ENCODE measurements around the gene DCANP1. TPM values are rescaled to one million over a fixed set of nuclear protein-coding genes. Genes with fewer than 3 reads are reported as not detected.
A peak's percentile ranks its signal among the peaks of the same experiment; 100 is the strongest.

Gene DCANP1
- total RNA-seq, 1 experiment from 2014 or later = not detected

- POLR2A ChIA-PET = interaction anchor here (1.2 to 1.9 kb wide), 3 partner anchors 22 to 97 kb away, joined by 3 to 8 read pairs (median 4); no protein-coding TSS in a partner anchor
These were observed 10.4 kb upstream of the DCANP1 start for GRCh38 chr5:135457424-135458071.

More at GRCh38 chr5:135457424-135458071, 10.4 kb upstream of the DCANP1 start:
- Histone ChIP-seq H3K9me3 (ENCODE audit: control insufficient read depth in 1 of 2, insufficient read depth in 1 of 2, low read depth in 1 of 2, low read length in 2 of 2) (no peaks in the 10 kb centered on the region), H3K27ac (ENCODE audit: low read depth, low read length) (no peak overlapping the region), H3K9me2 (ENCODE audit: insufficient read depth) (no peaks in the 10 kb centered on the region; the same call in 1 of the 2 replicates), H3K27me3 (ENCODE audit: insufficient read depth, low read length) (no peaks in the 10 kb centered on the region), H3K4me1 (ENCODE audit: control insufficient read depth in 1 of 2, insufficient read depth in 2 of 2, low read length in 2 of 2) (peaks cover 10 to 38% of the 10 kb centered on the region in 2 experiments), H2AFZ (ENCODE audit: low read depth, low read length, poor library complexity, severe bottlenecking) (peak overlapping the region; percentile 63), H3K9ac (ENCODE audit: low read length) (no peak overlapping the region), H3K36me3 (ENCODE audit: control insufficient read depth in 1 of 2, insufficient read depth in 2 of 2, low read length in 2 of 2) (no peaks in the 10 kb centered on the region), H3K4me2 (ENCODE audit: low read length) (peak overlapping the region; percentile 27; the same call in 1 of the 2 replicates), H3K79me2 (ENCODE audit: insufficient read depth, low read length) (no peaks in the 10 kb centered on the region), H3K4me3 (replicated peaks in 1 of 2; ENCODE audit: low read depth in 1 of 2, low read length in 2 of 2) (no peak overlapping the region), H4K20me1 (ENCODE audit: insufficient read depth) (no peaks in the 10 kb centered on the region)
- ChIA-PET CTCF (interaction anchor here (0.6 to 14.2 kb wide), 21 partner anchors 8 to 551 kb away, joined by 3 to 476 read pairs (median 5); partner anchors contain the start of genes DCANP1 and SLC25A48), RAD21 (ENCODE audit: low non-redundant PET in 1 of 2, low total read pairs in 2 of 2, uncharacterized antibody in 2 of 2, unreplicated experiment in 2 of 2) (interaction anchor here (0.9 to 1.9 kb wide), 2 partner anchors 93 to 94 kb away, joined by 3 to 5 read pairs; no protein-coding TSS in a partner anchor)
- peak; percentile 89 to 97 (median 95) for TF ChIP-seq CTCF (IDR thresholded peaks at IDR 0.05 in 2 of 3, conservative IDR thresholded peaks at IDR 0.05 in 1 of 3; ENCODE audit: borderline replicate concordance in 1 of 3, insufficient read depth in 1 of 3, low read depth in 2 of 3, low read length in 2 of 3)
- TF ChIP-seq FOSL1 (IDR thresholded peaks at IDR 0.05; ENCODE audit: low read depth) = no peak
- no peak for TF ChIP-seq REST (IDR thresholded peaks at IDR 0.05; ENCODE audit: low read depth)
- peak; percentile 71 for TF ChIP-seq RAD21 (IDR thresholded peaks at IDR 0.05; ENCODE audit: low read depth)
- peak; percentile 83 for TF ChIP-seq CBX3 (IDR thresholded peaks at IDR 0.05; ENCODE audit: low read depth)
- peak; percentile 30; the same call in 1 of the 2 replicates for TF ChIP-seq POLR2AphosphoS5 (IDR thresholded peaks at IDR 0.05; ENCODE audit: low read depth, low read length)
- peak; percentile 23 for TF ChIP-seq TCF7L2 (IDR thresholded peaks at IDR 0.05; ENCODE audit: borderline replicate concordance, extremely low read depth, insufficient read depth, insufficient read length)
- no TSS peak for BruUV-seq (replicated peaks)
- DNase-seq (ENCODE audit: low read depth, low spot score) = peak; percentile 74
- ATAC-seq = peak; percentile 84
- intact Hi-C loops (cut with micrococcal nuclease) = loop anchor here (5.0 to 10.0 kb wide), 2 partner anchors 495 to 597 kb away; partner anchors contain the start of gene LECT2
